ENCODE data around the gene C2orf74. TPM values are rescaled to one million over a fixed set of nuclear protein-coding genes. Genes with fewer than 3 reads are reported as not detected.
"Not testable (repeated sequence)": the region's sequence is repeated elsewhere in the genome, so short reads cannot be mapped to it uniquely, and the experiment has no call there.

The C2orf74 gene
- total RNA-seq (10 to 100 TPM in 1 of 2 donors, 1 to 10 TPM in 1; 4.8 to 19.1 TPM), polyA plus RNA-seq (10 to 100 TPM; 19.1 to 69.0 TPM)
- long read RNA-seq, donor 1, partial matches to known transcripts: 0 of 2 reads
- long read RNA-seq, donor 1, other reads (novel, unspliced or antisense): 0 of 2 reads
- long read RNA-seq, donor 2, partial matches to known transcripts: 0 of 6 reads
- long read RNA-seq, donor 2, other reads (novel, unspliced or antisense): 2 of 6 reads

- DNase-seq: no peak
- Histone ChIP-seq H3K9me3 (ENCODE audit: control insufficient read depth, low read length) (no peaks in the 10 kb centered on the region), H3K27me3 (ENCODE audit: control insufficient read depth in 1 of 2, insufficient read depth in 2 of 2, low read length in 1 of 2) (no peaks in the 10 kb centered on the region), H3K4me3 (ENCODE audit: low read length in 2 of 2) (no peak within 1 kb of the TSS), H3K36me3 (ENCODE audit: control insufficient read depth in 1 of 2, insufficient read depth in 2 of 2, low read length in 1 of 2) (peaks cover 0 to 3% of the 10 kb centered on the region in 2 donors), H3K4me1 (ENCODE audit: control insufficient read depth in 1 of 2, insufficient read depth in 2 of 2, low read length in 2 of 2) (no peaks in the 10 kb centered on the region), H3K27ac (ENCODE audit: low read depth in 1 of 2, low read length in 2 of 2) (no peak within 1 kb of the TSS)
- intact Hi-C loops (cut with DNase I): no loop called here
- WGBS, 2 donors: 90 to 96% methylated on average over 5 of the region's 5 CpGs
- no peak for ATAC-seq (ENCODE audit: low FRiP score)
These were observed at the start of gene C2orf74 for GRCh38 chr2:61161888-61162287. TSS of gene C2orf74 (plus strand) at chr2:61162188. CDS start at chr2:61162515, 327 bp downstream.

GRCh38 chr2:61114147-61114546 is 47.8 kb upstream of the C2orf74 start:
- Histone ChIP-seq H3K9me3 (ENCODE audit: control insufficient read depth, low read length) (no peaks in the 10 kb centered on the region), H3K36me3 (ENCODE audit: control insufficient read depth in 1 of 2, insufficient read depth in 2 of 2, low read length in 1 of 2) (no peaks in the 10 kb centered on the region), H3K4me3 (ENCODE audit: low read length in 2 of 2) (no peak overlapping the region), H3K4me1 (ENCODE audit: control insufficient read depth in 1 of 2, insufficient read depth in 2 of 2, low read length in 2 of 2) (no peaks in the 10 kb centered on the region), H3K27me3 (ENCODE audit: control insufficient read depth in 1 of 2, insufficient read depth in 2 of 2, low read length in 1 of 2) (no peaks in the 10 kb centered on the region), H3K27ac (ENCODE audit: low read depth in 1 of 2, low read length in 2 of 2) (no peak overlapping the region)
- WGBS, 2 donors: 63 to 76% methylated on average over 6 of the region's 6 CpGs
- DNase-seq (no peak), ATAC-seq (ENCODE audit: low FRiP score) (no peak)
- intact Hi-C loops (cut with DNase I): no loop called here

- intact Hi-C loops (cut with DNase I): no loop called here
- H3K27ac ChIP-seq (ENCODE audit: low read depth in 1 of 2, low read length in 2 of 2): no peak overlapping the region
- peaks cover 0 to 2% of the 10 kb centered on the region in 2 donors for H3K36me3 ChIP-seq (ENCODE audit: control insufficient read depth in 1 of 2, insufficient read depth in 2 of 2, low read length in 1 of 2)
- H3K4me3 ChIP-seq (ENCODE audit: low read length in 2 of 2): no peak overlapping the region
- H3K4me1 ChIP-seq (ENCODE audit: control insufficient read depth in 1 of 2, insufficient read depth in 2 of 2, low read length in 2 of 2): no peaks in the 10 kb centered on the region
- ATAC-seq (ENCODE audit: low FRiP score) (no peak), DNase-seq (no peak)
- WGBS, 2 donors: 90 to 95% methylated on average over 2 of the region's 2 CpGs
- no peaks in the 10 kb centered on the region for H3K27me3 ChIP-seq (ENCODE audit: control insufficient read depth in 1 of 2, insufficient read depth in 2 of 2, low read length in 1 of 2)
- no peaks in the 10 kb centered on the region for H3K9me3 ChIP-seq (ENCODE audit: control insufficient read depth, low read length)
These were observed 45.7 kb upstream of the C2orf74 start for GRCh38 chr2:61116302-61116701.

- WGBS, 2 donors: 99 to 100% methylated on average over 1 of the region's 1 CpG
These were observed 44.5 kb upstream of the C2orf74 start for GRCh38 chr2:61117534-61117933.

GRCh38 chr2:61125123-61125710 is 36.8 kb upstream of the C2orf74 start:
- no peak for DNase-seq
- WGBS, 2 donors: 85 to 88% methylated on average over 3 of the region's 3 CpGs
- Histone ChIP-seq H3K4me3 (ENCODE audit: low read length in 2 of 2) (no peak overlapping the region), H3K4me1 (ENCODE audit: control insufficient read depth in 1 of 2, insufficient read depth in 2 of 2, low read length in 2 of 2) (no peaks in the 10 kb centered on the region), H3K36me3 (ENCODE audit: control insufficient read depth in 1 of 2, insufficient read depth in 2 of 2, low read length in 1 of 2) (no peaks in the 10 kb centered on the region), H3K27ac (ENCODE audit: low read depth in 1 of 2, low read length in 2 of 2) (no peak overlapping the region), H3K9me3 (ENCODE audit: control insufficient read depth, low read length) (peaks cover 1% of the 10 kb centered on the region), H3K27me3 (ENCODE audit: control insufficient read depth in 1 of 2, insufficient read depth in 2 of 2, low read length in 1 of 2) (no peaks in the 10 kb centered on the region)
- intact Hi-C loops (cut with DNase I): no loop called here
- ATAC-seq (ENCODE audit: low FRiP score): no peak

More at GRCh38 chr2:61117534-61117933, 44.5 kb upstream of the C2orf74 start:
- no peak for ATAC-seq (ENCODE audit: low FRiP score)
- Histone ChIP-seq H3K4me3 (ENCODE audit: low read length in 2 of 2) (no peak overlapping the region), H3K27ac (ENCODE audit: low read depth in 1 of 2, low read length in 2 of 2) (no peak overlapping the region), H3K36me3 (ENCODE audit: control insufficient read depth in 1 of 2, insufficient read depth in 2 of 2, low read length in 1 of 2) (peaks cover 0 to 2% of the 10 kb centered on the region in 2 donors), H3K27me3 (ENCODE audit: control insufficient read depth in 1 of 2, insufficient read depth in 2 of 2, low read length in 1 of 2) (no peaks in the 10 kb centered on the region), H3K4me1 (ENCODE audit: control insufficient read depth in 1 of 2, insufficient read depth in 2 of 2, low read length in 2 of 2) (no peaks in the 10 kb centered on the region), H3K9me3 (ENCODE audit: control insufficient read depth, low read length) (no peaks in the 10 kb centered on the region)
- no peak for DNase-seq
- intact Hi-C loops (cut with DNase I): no loop called here

- H3K4me1 ChIP-seq (ENCODE audit: control insufficient read depth in 1 of 2, insufficient read depth in 2 of 2, low read length in 2 of 2): no peaks in the 10 kb centered on the region
- peaks cover 1% of the 10 kb centered on the region for H3K9me3 ChIP-seq (ENCODE audit: control insufficient read depth, low read length)
- 87 to 89% methylated on average over 3 of the region's 3 CpGs for WGBS, 2 donors
- DNase-seq (no peak), ATAC-seq (ENCODE audit: low FRiP score) (no peak)
- no peak overlapping the region for H3K27ac ChIP-seq (ENCODE audit: low read depth in 1 of 2, low read length in 2 of 2)
- H3K36me3 ChIP-seq (ENCODE audit: control insufficient read depth in 1 of 2, insufficient read depth in 2 of 2, low read length in 1 of 2): no peaks in the 10 kb centered on the region
- no peak overlapping the region for H3K4me3 ChIP-seq (ENCODE audit: low read length in 2 of 2)
- H3K27me3 ChIP-seq (ENCODE audit: control insufficient read depth in 1 of 2, insufficient read depth in 2 of 2, low read length in 1 of 2): no peaks in the 10 kb centered on the region
- intact Hi-C loops (cut with DNase I): no loop called here
These were observed 36.2 kb upstream of the C2orf74 start for GRCh38 chr2:61125798-61126197.

GRCh38 chr2:61128122-61128521 is 33.9 kb upstream of the C2orf74 start:
- H3K36me3 ChIP-seq (ENCODE audit: control insufficient read depth in 1 of 2, insufficient read depth in 2 of 2, low read length in 1 of 2); ATAC-seq (ENCODE audit: low FRiP score); DNase-seq; H3K9me3 ChIP-seq (ENCODE audit: control insufficient read depth, low read length); H3K27me3 ChIP-seq (ENCODE audit: control insufficient read depth in 1 of 2, insufficient read depth in 2 of 2, low read length in 1 of 2); H3K27ac ChIP-seq (ENCODE audit: low read depth in 1 of 2, low read length in 2 of 2); intact Hi-C loops (cut with DNase I); H3K4me1 ChIP-seq (ENCODE audit: control insufficient read depth in 1 of 2, insufficient read depth in 2 of 2, low read length in 2 of 2); H3K4me3 ChIP-seq (ENCODE audit: low read length in 2 of 2): not testable (repeated sequence)
- 96% methylated on average over 5 to 6 of the region's 6 CpGs for WGBS, 2 donors

GRCh38 chr2:61134141-61134540 is 27.8 kb upstream of the C2orf74 start:
- no peak for DNase-seq
- Histone ChIP-seq H3K4me1 (ENCODE audit: control insufficient read depth in 1 of 2, insufficient read depth in 2 of 2, low read length in 2 of 2) (no peaks in the 10 kb centered on the region), H3K27ac (ENCODE audit: low read depth in 1 of 2, low read length in 2 of 2) (no peak overlapping the region), H3K36me3 (ENCODE audit: control insufficient read depth in 1 of 2, insufficient read depth in 2 of 2, low read length in 1 of 2) (no peaks in the 10 kb centered on the region), H3K27me3 (ENCODE audit: control insufficient read depth in 1 of 2, insufficient read depth in 2 of 2, low read length in 1 of 2) (no peaks in the 10 kb centered on the region), H3K9me3 (ENCODE audit: control insufficient read depth, low read length) (no peaks in the 10 kb centered on the region), H3K4me3 (ENCODE audit: low read length in 2 of 2) (no peak overlapping the region)
- ATAC-seq (ENCODE audit: low FRiP score): no peak
- 50 to 54% methylated on average over 4 of the region's 4 CpGs for WGBS, 2 donors
- intact Hi-C loops (cut with DNase I): no loop called here

GRCh38 chr2:61135510-61135909 is 26.5 kb upstream of the C2orf74 start:
- no peak for DNase-seq
- Histone ChIP-seq H3K4me3 (ENCODE audit: low read length in 2 of 2) (no peak overlapping the region), H3K9me3 (ENCODE audit: control insufficient read depth, low read length) (no peaks in the 10 kb centered on the region), H3K27ac (ENCODE audit: low read depth in 1 of 2, low read length in 2 of 2) (no peak overlapping the region), H3K4me1 (ENCODE audit: control insufficient read depth in 1 of 2, insufficient read depth in 2 of 2, low read length in 2 of 2) (no peaks in the 10 kb centered on the region), H3K27me3 (ENCODE audit: control insufficient read depth in 1 of 2, insufficient read depth in 2 of 2, low read length in 1 of 2) (no peaks in the 10 kb centered on the region), H3K36me3 (ENCODE audit: control insufficient read depth in 1 of 2, insufficient read depth in 2 of 2, low read length in 1 of 2) (no peaks in the 10 kb centered on the region)
- ATAC-seq (ENCODE audit: low FRiP score): peak; percentile 65
- intact Hi-C loops (cut with DNase I): no loop called here
- WGBS, 2 donors: 8% methylated on average over 3 of the region's 3 CpGs
